Natural killer cell (primary cell): ENCODE data around the gene WDR41. TPM values are rescaled to one million over a fixed set of nuclear protein-coding genes. Genes with fewer than 3 reads are reported as not detected.

ENCODE experiments used
- ATAC-seq, 3 donors: fragments of 150-1000 bp in 2 of 3; fragments of 200-7000 bp in 1 of 3; cut with Tn5 transposase; 1 replicate in 1 of 3; 2 replicates in 2 of 3; pipeline ENCODE4 v1.10.0; 2021; ENCODE audit warnings: mild to moderate bottlenecking in 2 of 3, moderate library complexity in 2 of 3
- DNase-seq, 2 donors: peaks; one replicate each; pipeline versions ENCODE4 v3.0.0 to v3.0.0-alpha.2; 2013 to 2021; ENCODE audit warnings: mixed read lengths in 1 of 2
- H3K27ac ChIP-seq: one replicate; pipeline ENCODE4 v1.5.1; 2013; ENCODE audit warnings: mild to moderate bottlenecking, low read length
- H3K27me3 ChIP-seq: one replicate; pipeline ENCODE4 v1.6.1; 2013; ENCODE audit warnings: low read length; ENCODE audit not compliant: control insufficient read depth, insufficient read depth
- H3K36me3 ChIP-seq: one replicate; pipeline ENCODE4 v1.6.1; 2013; ENCODE audit warnings: low read length; ENCODE audit not compliant: control insufficient read depth, insufficient read depth
- H3K4me1 ChIP-seq: one replicate; pipeline ENCODE4 v1.6.1; 2013; ENCODE audit warnings: low read length; ENCODE audit not compliant: control insufficient read depth, insufficient read depth
- H3K4me3 ChIP-seq: one replicate; pipeline ENCODE4 v1.5.1; 2013; ENCODE audit warnings: low read length
- H3K9me3 ChIP-seq: one replicate; pipeline ENCODE4 v1.6.1; 2013; ENCODE audit warnings: low read length; ENCODE audit not compliant: control insufficient read depth, insufficient read depth
- H3K27ac Mint-ChIP-seq, 2 donors: one replicate each; pipeline ENCODE4 v1.8.0; 2022; ENCODE audit warnings: mild to moderate bottlenecking in 2 of 2, mixed read lengths in 2 of 2, moderate library complexity in 1 of 2
- H3K27me3 Mint-ChIP-seq, 2 donors: one replicate each; pipeline ENCODE4 v1.8.0; 2022; ENCODE audit warnings: low read depth in 2 of 2, mixed read lengths in 2 of 2
- H3K36me3 Mint-ChIP-seq: one replicate; pipeline ENCODE4 v1.8.0; 2022; ENCODE audit warnings: mixed read lengths
- H3K4me1 Mint-ChIP-seq, 2 donors: one replicate each; pipeline ENCODE4 v1.8.0; 2022; ENCODE audit warnings: mixed read lengths in 2 of 2
- H3K4me3 Mint-ChIP-seq: one replicate; pipeline ENCODE4 v1.8.0; 2022; ENCODE audit warnings: mild to moderate bottlenecking, moderate library complexity, mixed read lengths
- H3K9me3 Mint-ChIP-seq, 2 donors: one replicate each; pipeline ENCODE4 v1.8.0; 2022; ENCODE audit warnings: mixed read lengths in 2 of 2
- WGBS: methylation state at CpG from one replicate; pipeline ENCODE4 v1.1.7; 2013; ENCODE audit warnings: missing lambda C conversion rate; ENCODE audit not compliant: insufficient coverage; 5-methylcytosine and 5-hydroxymethylcytosine counted together
- intact Hi-C: fragments of 100-400 bp; cut with micrococcal nuclease; formaldehyde crosslinking; loops from one replicate; pipeline ENCODE4 v1.14.2; 2022
- total RNA-seq, 4 donors: library from RNA; stranded (reverse); fragments of 120-200 nt in 1 of 4; gene quantifications; one replicate each; pipeline versions ENCODE4 v1.2.3 to v1.2.4, GENCODE V29; 2013 to 2022
- TF ChIP-seq, protein P1 (sequence below): fragments of 200-600 bp; IDR thresholded peaks from one replicate; pipeline ENCODE4 v1.8.0; 2022; ENCODE audit warnings: antibody characterized with exemption

Gene WDR41
- total RNA-seq, 3 donors from 2014 or later (not counting 1 experiment from before 2014, with no cell fraction given) = 20.7 to 25.5 (median 24.9) TPM

DNA sequence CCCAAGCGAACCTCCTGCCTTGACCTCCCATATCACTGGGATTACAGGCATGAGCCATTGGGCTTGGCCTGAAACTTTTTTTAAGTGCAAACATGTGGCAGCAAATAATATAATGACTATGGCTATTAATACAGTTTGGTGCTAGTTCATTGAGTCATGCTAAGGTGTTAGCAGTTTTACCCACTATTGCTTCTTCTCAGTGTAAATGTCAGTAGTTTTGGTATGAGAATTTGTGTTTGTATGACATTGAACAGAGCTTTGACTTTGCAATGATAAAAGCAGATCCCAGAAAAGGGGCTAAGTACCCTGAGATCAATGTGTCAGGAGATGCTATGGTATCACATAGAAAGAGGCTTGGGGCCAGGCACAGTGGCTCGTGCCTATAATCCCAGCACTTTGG lies 67.2 kb downstream of the WDR41 start:
- ATAC-seq = no peak
- TF ChIP-seq, protein P1, sequence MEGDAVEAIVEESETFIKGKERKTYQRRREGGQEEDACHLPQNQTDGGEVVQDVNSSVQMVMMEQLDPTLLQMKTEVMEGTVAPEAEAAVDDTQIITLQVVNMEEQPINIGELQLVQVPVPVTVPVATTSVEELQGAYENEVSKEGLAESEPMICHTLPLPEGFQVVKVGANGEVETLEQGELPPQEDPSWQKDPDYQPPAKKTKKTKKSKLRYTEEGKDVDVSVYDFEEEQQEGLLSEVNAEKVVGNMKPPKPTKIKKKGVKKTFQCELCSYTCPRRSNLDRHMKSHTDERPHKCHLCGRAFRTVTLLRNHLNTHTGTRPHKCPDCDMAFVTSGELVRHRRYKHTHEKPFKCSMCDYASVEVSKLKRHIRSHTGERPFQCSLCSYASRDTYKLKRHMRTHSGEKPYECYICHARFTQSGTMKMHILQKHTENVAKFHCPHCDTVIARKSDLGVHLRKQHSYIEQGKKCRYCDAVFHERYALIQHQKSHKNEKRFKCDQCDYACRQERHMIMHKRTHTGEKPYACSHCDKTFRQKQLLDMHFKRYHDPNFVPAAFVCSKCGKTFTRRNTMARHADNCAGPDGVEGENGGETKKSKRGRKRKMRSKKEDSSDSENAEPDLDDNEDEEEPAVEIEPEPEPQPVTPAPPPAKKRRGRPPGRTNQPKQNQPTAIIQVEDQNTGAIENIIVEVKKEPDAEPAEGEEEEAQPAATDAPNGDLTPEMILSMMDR = no peak
- Mint-ChIP-seq H3K4me3 (no peak overlapping the region), H3K4me1 (no peaks in the 10 kb centered on the region), H3K27me3 (no peaks in the 10 kb centered on the region), H3K36me3 (no peaks in the 10 kb centered on the region), H3K27ac (no peak overlapping the region), H3K9me3 (no peaks in the 10 kb centered on the region)
- Histone ChIP-seq H3K4me1 (no peaks in the 10 kb centered on the region), H3K27ac (no peak overlapping the region), H3K27me3 (no peaks in the 10 kb centered on the region), H3K9me3 (no peaks in the 10 kb centered on the region), H3K4me3 (no peak overlapping the region), H3K36me3 (peaks cover 11% of the 10 kb centered on the region)
- intact Hi-C loops = no loop called here
- 97% methylated on average over 2 of the region's 2 CpGs for WGBS
- DNase-seq = no peak

- Histone ChIP-seq H3K27ac (no peak overlapping the region), H3K4me1 (no peaks in the 10 kb centered on the region), H3K36me3 (peaks cover 9% of the 10 kb centered on the region), H3K4me3 (no peak overlapping the region), H3K9me3 (no peaks in the 10 kb centered on the region), H3K27me3 (no peaks in the 10 kb centered on the region)
- Mint-ChIP-seq H3K4me1 (no peaks in the 10 kb centered on the region), H3K27me3 (no peaks in the 10 kb centered on the region), H3K4me3 (no peak overlapping the region), H3K9me3 (no peaks in the 10 kb centered on the region), H3K27ac (no peak overlapping the region), H3K36me3 (no peaks in the 10 kb centered on the region)
- WGBS = 72% methylated on average over 2 of the region's 2 CpGs
- intact Hi-C loops = no loop called here
- DNase-seq (no peak), ATAC-seq (no peak)
- TF ChIP-seq, protein P1 = no peak
These were observed 68.9 kb downstream of the WDR41 start for GRCh38 chr5:77423022-77423750.

GRCh38 chr5:77420940-77421339 lies 71.2 kb downstream of the WDR41 start:
- Mint-ChIP-seq H3K4me3 (no peak overlapping the region), H3K4me1 (no peaks in the 10 kb centered on the region), H3K36me3 (no peaks in the 10 kb centered on the region), H3K27me3 (peaks cover 0 to 9% of the 10 kb centered on the region in 2 donors), H3K27ac (no peak overlapping the region), H3K9me3 (no peaks in the 10 kb centered on the region)
- no peak overlapping the region for H3K4me3 ChIP-seq
- H3K36me3 ChIP-seq = peaks cover 3% of the 10 kb centered on the region
- intact Hi-C loops = no loop called here
- ATAC-seq (no peak), DNase-seq (no peak)
- H3K4me1 ChIP-seq = no peaks in the 10 kb centered on the region
- H3K27ac ChIP-seq = no peak overlapping the region
- TF ChIP-seq, protein P1 = no peak
- H3K27me3 ChIP-seq = no peaks in the 10 kb centered on the region
- WGBS = 62% methylated on average over 3 of the region's 3 CpGs
- no peaks in the 10 kb centered on the region for H3K9me3 ChIP-seq
